Spinal cord (tissue), 10 donors: Measurements from ENCODE around the gene RHBG. TPM values are rescaled to one million over a fixed set of nuclear protein-coding genes. Genes with fewer than 3 reads are reported as not detected.
"Not testable (repeated sequence)": the region's sequence is repeated elsewhere in the genome, so short reads cannot be mapped to it uniquely, and the experiment has no call there.

ENCODE experiments used
- DNase-seq, 6 donors: peaks; one replicate each; pipeline versions ENCODE4 v3.0.0 to v3.0.0-alpha.2; 2013 to 2015; ENCODE audit warnings: low spot score in 6 of 6, low read depth in 4 of 6
- H3K27ac ChIP-seq: one replicate; pipeline ENCODE4 v1.5.1; 2013; ENCODE audit warnings: low read depth, low read length, control low read depth
- H3K27me3 ChIP-seq: one replicate; pipeline ENCODE4 v1.6.1; 2013; ENCODE audit warnings: low read length; ENCODE audit not compliant: control insufficient read depth, insufficient read depth
- H3K36me3 ChIP-seq: one replicate; pipeline ENCODE4 v1.6.1; 2013; ENCODE audit warnings: low read length; ENCODE audit not compliant: control insufficient read depth, insufficient read depth
- H3K4me1 ChIP-seq: one replicate; pipeline ENCODE4 v1.6.1; 2013; ENCODE audit warnings: low read length; ENCODE audit not compliant: control insufficient read depth, insufficient read depth
- H3K4me3 ChIP-seq: one replicate; pipeline ENCODE4 v1.5.1; 2013; ENCODE audit warnings: low read depth, low read length, control low read depth
- H3K9me3 ChIP-seq: one replicate; pipeline ENCODE4 v1.6.1; 2013; ENCODE audit warnings: low read length; ENCODE audit not compliant: control insufficient read depth, insufficient read depth
- WGBS: methylation state at CpG from one replicate; pipeline ENCODE4 v1.1.5; 2013; ENCODE audit warnings: missing lambda C conversion rate; ENCODE audit not compliant: insufficient coverage; 5-methylcytosine and 5-hydroxymethylcytosine counted together
- polyA plus RNA-seq, 2 donors: library from polyadenylated mRNA; unstranded; fragments of 120-200 nt; gene quantifications; one replicate each; pipeline ENCODE4 v1.2.1, GENCODE V29; 2013; ENCODE audit not compliant: insufficient read length in 2 of 2
- total RNA-seq, 2 donors: library from RNA; depleted of rRNA in 1 of 2; stranded (reverse); fragments of 120-200 nt in 1 of 2; fragments of >200 nt in 1 of 2; gene quantifications; one replicate each; pipeline versions ENCODE4 v1.2.3 to v1.2.4, GENCODE V29; 2013 to 2014
- donor health status: healthy.

Gene RHBG
- total and polyA plus RNA-seq, 4 donors: 0.26 to 0.81 TPM; not detected in 2

GRCh38 chr1:156342166-156342955, 26.6 kb upstream of the RHBG start:
- H3K4me1 ChIP-seq: no peaks in the 10 kb centered on the region
- no peak overlapping the region for H3K4me3 ChIP-seq
- no peaks in the 10 kb centered on the region for H3K9me3 ChIP-seq
- H3K27me3 ChIP-seq: no peaks in the 10 kb centered on the region
- WGBS: no CpG with 5 or more reads among the region's 1 CpG
- no peak overlapping the region for H3K27ac ChIP-seq
- no peak for DNase-seq
- no peaks in the 10 kb centered on the region for H3K36me3 ChIP-seq

- Histone ChIP-seq H3K9me3 (no peaks in the 10 kb centered on the region), H3K27me3 (no peaks in the 10 kb centered on the region), H3K4me3 (no peak overlapping the region), H3K27ac (no peak overlapping the region), H3K36me3 (no peaks in the 10 kb centered on the region), H3K4me1 (no peaks in the 10 kb centered on the region)
- no peak for DNase-seq
- WGBS: no CpG with 5 or more reads among the region's 3 CpGs
These were observed 24.6 kb upstream of the RHBG start for GRCh38 chr1:156344409-156344808.

GRCh38 chr1:156346035-156346434, 23.0 kb upstream of the RHBG start:
- not testable (repeated sequence) for H3K4me1 ChIP-seq, DNase-seq, H3K36me3 ChIP-seq, H3K4me3 ChIP-seq, H3K27me3 ChIP-seq, H3K27ac ChIP-seq, H3K9me3 ChIP-seq
- no CpG with 5 or more reads among the region's 2 CpGs for WGBS

GRCh38 chr1:156346636-156347035, 22.4 kb upstream of the RHBG start:
- no peaks in the 10 kb centered on the region for H3K4me1 ChIP-seq
- H3K27ac ChIP-seq: no peak overlapping the region
- no peaks in the 10 kb centered on the region for H3K36me3 ChIP-seq
- no peaks in the 10 kb centered on the region for H3K27me3 ChIP-seq
- H3K4me3 ChIP-seq: no peak overlapping the region
- WGBS: 14% methylated on average over 1 of the region's 2 CpGs
- H3K9me3 ChIP-seq: no peaks in the 10 kb centered on the region
- peak in 1 of 6 donors; percentile 37 for DNase-seq

GRCh38 chr1:156347331-156347730, 21.7 kb upstream of the RHBG start:
- whole genome bisulfite sequencing: 100% methylated on average over 1 of the region's 4 CpGs
- no peaks in the 10 kb centered on the region for H3K9me3 ChIP-seq
- peak in 1 of 6 donors; percentile 22 for DNase-seq

GRCh38 chr1:156352481-156352880, 16.5 kb upstream of the RHBG start:
- H3K27me3 ChIP-seq, H3K4me1 ChIP-seq, H3K4me3 ChIP-seq, H3K9me3 ChIP-seq, DNase-seq, H3K27ac ChIP-seq, H3K36me3 ChIP-seq: not testable (repeated sequence)
- WGBS: 90% methylated on average over 9 of the region's 13 CpGs

More at GRCh38 chr1:156347331-156347730, 21.7 kb upstream of the RHBG start:
- Histone ChIP-seq H3K4me1 (no peaks in the 10 kb centered on the region), H3K27me3 (no peaks in the 10 kb centered on the region), H3K27ac (no peak overlapping the region), H3K4me3 (no peak overlapping the region), H3K36me3 (no peaks in the 10 kb centered on the region)

GRCh38 chr1:156356262-156356874, 12.6 kb upstream of the RHBG start:
- H3K9me3 ChIP-seq: no peaks in the 10 kb centered on the region
- H3K27ac ChIP-seq: no peak overlapping the region
- 84% methylated on average over 4 of the region's 6 CpGs for WGBS
- no peaks in the 10 kb centered on the region for H3K36me3 ChIP-seq
- peaks cover 9% of the 10 kb centered on the region for H3K27me3 ChIP-seq
- H3K4me3 ChIP-seq: no peak overlapping the region
- no peak for DNase-seq
- peaks cover 23% of the 10 kb centered on the region for H3K4me1 ChIP-seq

GRCh38 chr1:156356875-156357534, 12.0 kb upstream of the RHBG start:
- Histone ChIP-seq H3K27ac (no peak overlapping the region), H3K9me3 (no peaks in the 10 kb centered on the region), H3K4me3 (no peak overlapping the region), H3K36me3 (no peaks in the 10 kb centered on the region), H3K4me1 (peaks cover 23% of the 10 kb centered on the region), H3K27me3 (peaks cover 9% of the 10 kb centered on the region)
- peak in 2 of 6 donors; percentile 35 to 60 for DNase-seq
- WGBS: 13% methylated on average over 20 of the region's 22 CpGs

GRCh38 chr1:156357977-156358376, 11.0 kb upstream of the RHBG start:
- Histone ChIP-seq H3K27ac (no peak overlapping the region), H3K9me3 (no peaks in the 10 kb centered on the region), H3K27me3 (peaks cover 9% of the 10 kb centered on the region), H3K4me1 (peaks cover 23% of the 10 kb centered on the region), H3K4me3 (no peak overlapping the region), H3K36me3 (no peaks in the 10 kb centered on the region)
- WGBS: no CpG with 5 or more reads among the region's 2 CpGs
- no peak for DNase-seq
